Suprapubic skin (tissue), 3 donors: ENCODE measurements around the gene KIAA0319L.

Source experiments
- CTCF ChIP-seq, 2 donors: fragments of 200-600 bp in 1 of 2; fragments of 450-650 bp in 1 of 2; sonication (generic) in 1 of 2; IDR thresholded peaks; one replicate each; pipeline ENCODE4 v1.5.1; 2016 to 2019; ENCODE audit warnings: antibody characterized with exemption in 2 of 2, mild to moderate bottlenecking in 1 of 2, moderate library complexity in 1 of 2
- POLR2AphosphoS5 ChIP-seq, 3 donors: sonication (generic); formaldehyde crosslinking; IDR thresholded peaks; one replicate each; pipeline ENCODE4 v1.6.1; 2017; ENCODE audit warnings: antibody characterized with exemption in 3 of 3

GRCh38 chr1:35595684-35596083 lies 38.5 kb upstream of the KIAA0319L start:
- no peak for TF ChIP-seq CTCF (IDR thresholded peaks at IDR 0.05)
- no peak for TF ChIP-seq POLR2AphosphoS5 (IDR thresholded peaks at IDR 0.05)
